H1 (cell line): ENCODE data around the gene SLC37A2.

Experiments
- CBX8 ChIP-seq: fragments of 300-800, 300-1000 bp; sonication (generic); IDR thresholded peaks from 2 replicates; pipeline ENCODE4 v1.7.1; 2016; ENCODE audit warnings: low read depth, low read length, borderline replicate concordance
- CEBPB ChIP-seq: IDR thresholded peaks from 2 replicates; pipeline ENCODE4 v1.6.1; 2012; ENCODE audit warnings: low read depth, low read length
- EZH2 ChIP-seq: fragments of 200-600 bp; sonication (generic); IDR thresholded peaks from 2 replicates; pipeline ENCODE4 v1.7.1; 2012; ENCODE audit warnings: low read depth, mild to moderate bottlenecking, moderate library complexity, low read length, inconsistent platforms; ENCODE audit not compliant: severe bottlenecking
- GABPA ChIP-seq: IDR thresholded peaks from 2 replicates; pipeline ENCODE4 v1.6.1; 2011; ENCODE audit warnings: mild to moderate bottlenecking, low read length, moderate library complexity, borderline replicate concordance; ENCODE audit not compliant: insufficient read depth
- POLR2AphosphoS5 ChIP-seq: IDR thresholded peaks from 2 replicates; pipeline ENCODE4 v1.6.1; 2011; ENCODE audit warnings: low read depth, low read length
- SIN3A ChIP-seq, 2 experiments: IDR thresholded peaks in 1 of 2; conservative IDR thresholded peaks in 1 of 2; 2 replicates each; pipeline ENCODE4 v1.6.1; 2011 to 2012; ENCODE audit warnings: low read length in 2 of 2, improper control_type of control experiment in 1 of 2, low read depth in 1 of 2, mild to moderate bottlenecking in 1 of 2
- SP1 ChIP-seq: IDR thresholded peaks from 2 replicates; pipeline ENCODE4 v1.6.1; 2011; ENCODE audit warnings: low read depth, low read length
- TF ChIP-seq, protein P1 (sequence below), 3 experiments: IDR thresholded peaks; 1 replicate in 2 of 3; 2 replicates in 1 of 3; pipeline versions ENCODE4 v1.5.1 to v1.6.1; 2011; ENCODE audit warnings: low read length in 3 of 3, mild to moderate bottlenecking in 3 of 3, inconsistent platforms in 2 of 3, low read depth in 1 of 3, moderate library complexity in 1 of 3; ENCODE audit not compliant: insufficient read depth in 1 of 3; ENCODE audit errors: control extremely low read depth in 1 of 3
- TF ChIP-seq, protein P2 (sequence below): IDR thresholded peaks from 2 replicates; pipeline ENCODE4 v1.6.1; 2012; ENCODE audit warnings: low read length, inconsistent platforms

DNA sequence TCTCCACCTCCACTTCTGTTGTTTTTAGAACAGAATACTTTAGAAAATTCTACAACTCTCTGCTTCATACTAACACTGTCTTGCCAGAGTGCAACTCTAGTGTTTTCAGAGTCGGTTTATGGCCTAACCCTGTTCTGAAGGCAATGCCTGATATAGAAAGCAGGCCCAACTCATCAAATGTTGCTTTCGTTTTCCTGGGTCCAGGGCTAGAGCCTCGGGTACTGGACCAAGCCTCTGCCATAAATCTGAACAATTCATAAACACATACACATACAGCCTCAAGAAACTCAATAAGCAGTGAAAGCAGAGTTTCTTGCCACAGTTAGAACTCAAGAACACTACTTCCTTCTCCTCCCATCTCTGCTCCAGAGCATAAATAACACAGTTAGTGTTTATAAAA lies 38.5 kb downstream of the SLC37A2 start:
- TF ChIP-seq CEBPB (no peak), SP1 (no peak), GABPA (no peak), EZH2 (no peak), SIN3A (conservative IDR thresholded peaks at IDR 0.05 in 1 of 2, IDR thresholded peaks at IDR 0.05 in 1 of 2; ENCODE audit: low read depth in 1 of 2, low read length in 2 of 2) (no peak), POLR2AphosphoS5 (no peak), CBX8 (no peak)
- TF ChIP-seq, protein P1, sequence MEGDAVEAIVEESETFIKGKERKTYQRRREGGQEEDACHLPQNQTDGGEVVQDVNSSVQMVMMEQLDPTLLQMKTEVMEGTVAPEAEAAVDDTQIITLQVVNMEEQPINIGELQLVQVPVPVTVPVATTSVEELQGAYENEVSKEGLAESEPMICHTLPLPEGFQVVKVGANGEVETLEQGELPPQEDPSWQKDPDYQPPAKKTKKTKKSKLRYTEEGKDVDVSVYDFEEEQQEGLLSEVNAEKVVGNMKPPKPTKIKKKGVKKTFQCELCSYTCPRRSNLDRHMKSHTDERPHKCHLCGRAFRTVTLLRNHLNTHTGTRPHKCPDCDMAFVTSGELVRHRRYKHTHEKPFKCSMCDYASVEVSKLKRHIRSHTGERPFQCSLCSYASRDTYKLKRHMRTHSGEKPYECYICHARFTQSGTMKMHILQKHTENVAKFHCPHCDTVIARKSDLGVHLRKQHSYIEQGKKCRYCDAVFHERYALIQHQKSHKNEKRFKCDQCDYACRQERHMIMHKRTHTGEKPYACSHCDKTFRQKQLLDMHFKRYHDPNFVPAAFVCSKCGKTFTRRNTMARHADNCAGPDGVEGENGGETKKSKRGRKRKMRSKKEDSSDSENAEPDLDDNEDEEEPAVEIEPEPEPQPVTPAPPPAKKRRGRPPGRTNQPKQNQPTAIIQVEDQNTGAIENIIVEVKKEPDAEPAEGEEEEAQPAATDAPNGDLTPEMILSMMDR (IDR thresholded peaks at IDR 0.05; ENCODE audit: control extremely low read depth in 1 of 3, insufficient read depth in 1 of 3, low read depth in 1 of 3, low read length in 3 of 3): no peak
- TF ChIP-seq, protein P2, sequence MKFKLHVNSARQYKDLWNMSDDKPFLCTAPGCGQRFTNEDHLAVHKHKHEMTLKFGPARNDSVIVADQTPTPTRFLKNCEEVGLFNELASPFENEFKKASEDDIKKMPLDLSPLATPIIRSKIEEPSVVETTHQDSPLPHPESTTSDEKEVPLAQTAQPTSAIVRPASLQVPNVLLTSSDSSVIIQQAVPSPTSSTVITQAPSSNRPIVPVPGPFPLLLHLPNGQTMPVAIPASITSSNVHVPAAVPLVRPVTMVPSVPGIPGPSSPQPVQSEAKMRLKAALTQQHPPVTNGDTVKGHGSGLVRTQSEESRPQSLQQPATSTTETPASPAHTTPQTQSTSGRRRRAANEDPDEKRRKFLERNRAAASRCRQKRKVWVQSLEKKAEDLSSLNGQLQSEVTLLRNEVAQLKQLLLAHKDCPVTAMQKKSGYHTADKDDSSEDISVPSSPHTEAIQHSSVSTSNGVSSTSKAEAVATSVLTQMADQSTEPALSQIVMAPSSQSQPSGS: no peak
